ENCODE data around the gene MRPS33. TPM values are rescaled to one million over a fixed set of nuclear protein-coding genes. Genes with fewer than 3 reads are reported as not detected.

MRPS33 gene
- total and polyA plus RNA-seq, 2 of the 13 experiments (the other 11 are each of a cell fraction or from before 2014, with no cell fraction given): 50.9 to 91.0 TPM

DNA sequence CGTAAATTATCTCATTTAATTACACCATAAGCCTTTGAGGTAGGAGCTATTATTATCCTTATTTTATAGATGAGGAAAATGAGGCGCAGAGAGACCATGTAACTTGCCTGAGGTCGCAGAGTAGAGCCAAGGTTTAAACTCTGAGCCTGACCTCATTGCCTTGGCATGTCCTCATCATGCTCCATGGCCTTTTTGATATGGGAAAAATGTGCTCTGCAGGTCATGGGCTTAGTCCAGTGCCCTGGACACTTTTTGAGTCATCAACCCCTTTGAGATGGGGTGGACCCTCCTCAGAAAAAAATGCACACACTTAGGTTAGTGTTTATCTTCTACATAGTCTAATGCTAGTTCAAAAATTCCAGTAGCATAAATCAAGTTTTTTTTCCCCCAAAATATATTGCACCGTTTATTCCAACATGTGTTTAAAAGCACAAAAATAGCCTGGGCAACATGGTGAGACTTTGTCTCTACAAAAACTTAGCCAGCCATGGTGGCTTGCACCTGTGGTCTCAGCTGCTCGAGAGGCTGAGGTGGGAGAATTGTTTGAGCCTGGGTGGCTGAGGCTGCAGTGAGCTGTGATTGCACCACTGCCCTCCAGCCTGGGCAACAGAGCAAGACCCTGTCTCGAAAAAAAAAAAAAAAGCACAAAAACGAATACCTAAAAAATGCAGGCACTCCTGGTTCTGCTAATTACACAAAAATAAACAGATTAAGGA lies 30.5 kb upstream of the MRPS33 start:
- H3K9me3 ChIP-seq (ENCODE audit: low read length): no peaks in the 10 kb centered on the region
- H3K36me3 ChIP-seq (replicated peaks in 1 of 2; ENCODE audit: control insufficient read depth in 1 of 2, insufficient read depth in 2 of 2, low read length in 2 of 2): no peaks in the 10 kb centered on the region
- in situ Hi-C loops (cut with HindIII; ENCODE audit: extremely low pct_ligation_motif_present, low pct_unique_long_range_greater_than_20kb): no loop called here
- intact Hi-C loops (cut with micrococcal nuclease; ENCODE audit: unreplicated experiment): no loop called here
- FAIRE-seq (no peak), ATAC-seq (no peak), DNase-seq (ENCODE audit: low spot score) (no peak)
- POLR2A ChIA-PET: no interaction called here
- no peak overlapping the region for H2AFZ ChIP-seq (ENCODE audit: low read length)
- peaks cover 22% of the 10 kb centered on the region for H3K4me1 ChIP-seq (ENCODE audit: insufficient read depth, low read length)
- no peak overlapping the region for H3K9ac ChIP-seq (ENCODE audit: insufficient read depth, low read depth, low read length)
- BruUV-seq (replicated peaks): no TSS peak
- H3K27me3 ChIP-seq (ENCODE audit: control insufficient read depth in 1 of 2, insufficient read depth in 2 of 2, low read length in 2 of 2): no peaks in the 10 kb centered on the region
- no peaks in the 10 kb centered on the region for H4K20me1 ChIP-seq (ENCODE audit: insufficient read depth, low read length)
- no peak overlapping the region for H3K4me3 ChIP-seq (replicated peaks in 1 of 3; ENCODE audit: insufficient read depth in 1 of 3, low read depth in 2 of 3, low read length in 3 of 3)
- CTCF ChIA-PET (ENCODE audit: low intra/inter-chr PET ratio, low total read pairs): no interaction called here
- TF ChIP-seq TOE1 (CRISPR knock-in tag; IDR thresholded peaks at IDR 0.05): no peak
- 18% methylated on average over 7 of the region's 7 CpGs for WGBS (ENCODE audit: low lambda C conversion rate)
- no peaks in the 10 kb centered on the region for H3K79me2 ChIP-seq (ENCODE audit: insufficient read depth, low read length)
- no peak overlapping the region for H3K4me2 ChIP-seq (ENCODE audit: low read depth, low read length)
- H3K27ac ChIP-seq (ENCODE audit: extremely low read length, insufficient read depth, low read length): no peak overlapping the region

DNA sequence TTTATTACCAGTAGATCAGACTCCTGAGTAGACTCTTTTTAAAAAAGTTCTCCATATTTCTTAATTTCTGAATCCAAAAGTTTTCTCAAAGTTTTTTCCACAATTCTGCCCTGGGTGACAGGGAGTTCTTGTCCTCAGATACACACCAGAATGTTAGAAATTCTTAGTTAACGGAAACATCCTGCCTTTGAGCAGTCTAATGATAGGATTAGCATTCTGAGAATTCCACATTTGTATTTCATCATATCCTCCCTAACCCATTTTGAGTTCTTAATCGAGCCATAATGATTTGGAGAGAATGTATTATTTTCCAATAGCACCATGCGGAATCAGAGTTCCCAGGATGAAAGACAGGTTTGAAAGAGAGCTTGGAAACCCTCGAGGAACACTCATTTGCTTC lies 28.9 kb upstream of the MRPS33 start:
- Histone ChIP-seq H3K27ac (ENCODE audit: extremely low read length, insufficient read depth, low read length) (no peak overlapping the region), H3K9ac (ENCODE audit: insufficient read depth, low read depth, low read length) (no peak overlapping the region), H3K4me2 (ENCODE audit: low read depth, low read length) (no peak overlapping the region), H3K9me3 (ENCODE audit: low read length) (no peaks in the 10 kb centered on the region), H3K4me1 (ENCODE audit: insufficient read depth, low read length) (peaks cover 22% of the 10 kb centered on the region), H3K4me3 (replicated peaks in 1 of 3; ENCODE audit: insufficient read depth in 1 of 3, low read depth in 2 of 3, low read length in 3 of 3) (no peak overlapping the region), H3K79me2 (ENCODE audit: insufficient read depth, low read length) (no peaks in the 10 kb centered on the region), H2AFZ (ENCODE audit: low read length) (no peak overlapping the region), H3K27me3 (ENCODE audit: control insufficient read depth in 1 of 2, insufficient read depth in 2 of 2, low read length in 2 of 2) (no peaks in the 10 kb centered on the region), H4K20me1 (ENCODE audit: insufficient read depth, low read length) (no peaks in the 10 kb centered on the region), H3K36me3 (replicated peaks in 1 of 2; ENCODE audit: control insufficient read depth in 1 of 2, insufficient read depth in 2 of 2, low read length in 2 of 2) (no peaks in the 10 kb centered on the region)
- in situ Hi-C loops (cut with HindIII; ENCODE audit: extremely low pct_ligation_motif_present, low pct_unique_long_range_greater_than_20kb): no loop called here
- ChIA-PET CTCF (ENCODE audit: low intra/inter-chr PET ratio, low total read pairs) (no interaction called here), POLR2A (no interaction called here)
- ATAC-seq (no peak), FAIRE-seq (no peak), DNase-seq (ENCODE audit: low spot score) (no peak)
- BruUV-seq (replicated peaks): no TSS peak
- WGBS (ENCODE audit: low lambda C conversion rate): 49% methylated on average over 4 of the region's 4 CpGs
- TF ChIP-seq ZNF605 (CRISPR knock-in tag; IDR thresholded peaks at IDR 0.05) (no peak), PPARG (CRISPR knock-in tag; conservative IDR thresholded peaks at IDR 0.05) (no peak), ZNF121 (CRISPR knock-in tag; IDR thresholded peaks at IDR 0.05) (no peak), ZMYM2 (CRISPR knock-in tag; IDR thresholded peaks at IDR 0.05) (no peak), ZNF776 (CRISPR knock-in tag; IDR thresholded peaks at IDR 0.05) (no peak), ZNF10 (CRISPR knock-in tag; IDR thresholded peaks at IDR 0.05; ENCODE audit: borderline replicate concordance, low read depth) (no peak), NR2F2 (IDR thresholded peaks at IDR 0.05; ENCODE audit: borderline replicate concordance, low read depth) (no peak)
- TF ChIP-seq, protein P1, sequence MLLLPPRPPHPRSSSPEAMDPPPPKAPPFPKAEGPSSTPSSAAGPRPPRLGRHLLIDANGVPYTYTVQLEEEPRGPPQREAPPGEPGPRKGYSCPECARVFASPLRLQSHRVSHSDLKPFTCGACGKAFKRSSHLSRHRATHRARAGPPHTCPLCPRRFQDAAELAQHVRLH (CRISPR knock-in tag; IDR thresholded peaks at IDR 0.05; ENCODE audit: borderline replicate concordance, low read depth): no peak
- TF ChIP-seq, protein P2, sequence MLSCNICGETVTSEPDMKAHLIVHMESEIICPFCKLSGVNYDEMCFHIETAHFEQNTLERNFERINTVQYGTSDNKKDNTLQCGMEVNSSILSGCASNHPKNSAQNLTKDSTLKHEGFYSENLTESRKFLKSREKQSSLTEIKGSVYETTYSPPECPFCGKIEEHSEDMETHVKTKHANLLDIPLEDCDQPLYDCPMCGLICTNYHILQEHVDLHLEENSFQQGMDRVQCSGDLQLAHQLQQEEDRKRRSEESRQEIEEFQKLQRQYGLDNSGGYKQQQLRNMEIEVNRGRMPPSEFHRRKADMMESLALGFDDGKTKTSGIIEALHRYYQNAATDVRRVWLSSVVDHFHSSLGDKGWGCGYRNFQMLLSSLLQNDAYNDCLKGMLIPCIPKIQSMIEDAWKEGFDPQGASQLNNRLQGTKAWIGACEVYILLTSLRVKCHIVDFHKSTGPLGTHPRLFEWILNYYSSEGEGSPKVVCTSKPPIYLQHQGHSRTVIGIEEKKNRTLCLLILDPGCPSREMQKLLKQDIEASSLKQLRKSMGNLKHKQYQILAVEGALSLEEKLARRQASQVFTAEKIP (CRISPR knock-in tag; IDR thresholded peaks at IDR 0.05; ENCODE audit: borderline replicate concordance): no peak
- TF ChIP-seq, protein P3, sequence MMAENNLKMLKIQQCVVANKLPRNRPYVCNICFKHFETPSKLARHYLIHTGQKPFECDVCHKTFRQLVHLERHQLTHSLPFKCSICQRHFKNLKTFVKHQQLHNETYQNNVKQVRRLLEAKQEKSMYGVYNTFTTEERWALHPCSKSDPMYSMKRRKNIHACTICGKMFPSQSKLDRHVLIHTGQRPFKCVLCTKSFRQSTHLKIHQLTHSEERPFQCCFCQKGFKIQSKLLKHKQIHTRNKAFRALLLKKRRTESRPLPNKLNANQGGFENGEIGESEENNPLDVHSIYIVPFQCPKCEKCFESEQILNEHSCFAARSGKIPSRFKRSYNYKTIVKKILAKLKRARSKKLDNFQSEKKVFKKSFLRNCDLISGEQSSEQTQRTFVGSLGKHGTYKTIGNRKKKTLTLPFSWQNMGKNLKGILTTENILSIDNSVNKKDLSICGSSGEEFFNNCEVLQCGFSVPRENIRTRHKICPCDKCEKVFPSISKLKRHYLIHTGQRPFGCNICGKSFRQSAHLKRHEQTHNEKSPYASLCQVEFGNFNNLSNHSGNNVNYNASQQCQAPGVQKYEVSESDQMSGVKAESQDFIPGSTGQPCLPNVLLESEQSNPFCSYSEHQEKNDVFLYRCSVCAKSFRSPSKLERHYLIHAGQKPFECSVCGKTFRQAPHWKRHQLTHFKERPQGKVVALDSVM (CRISPR knock-in tag; IDR thresholded peaks at IDR 0.05): no peak
- intact Hi-C loops (cut with micrococcal nuclease; ENCODE audit: unreplicated experiment): no loop called here

Measured in HepG2 (cell line).